ENCODE measurements around the gene FEM1C. TPM values are rescaled to one million over a fixed set of nuclear protein-coding genes. Genes with fewer than 3 reads are reported as not detected.

The FEM1C gene
- total and polyA plus RNA-seq, 9 of the 15 experiments (the other 6 are each of a cell fraction or from before 2014, with no cell fraction given): 1.4 to 9.3 (median 4.3) TPM

DNA sequence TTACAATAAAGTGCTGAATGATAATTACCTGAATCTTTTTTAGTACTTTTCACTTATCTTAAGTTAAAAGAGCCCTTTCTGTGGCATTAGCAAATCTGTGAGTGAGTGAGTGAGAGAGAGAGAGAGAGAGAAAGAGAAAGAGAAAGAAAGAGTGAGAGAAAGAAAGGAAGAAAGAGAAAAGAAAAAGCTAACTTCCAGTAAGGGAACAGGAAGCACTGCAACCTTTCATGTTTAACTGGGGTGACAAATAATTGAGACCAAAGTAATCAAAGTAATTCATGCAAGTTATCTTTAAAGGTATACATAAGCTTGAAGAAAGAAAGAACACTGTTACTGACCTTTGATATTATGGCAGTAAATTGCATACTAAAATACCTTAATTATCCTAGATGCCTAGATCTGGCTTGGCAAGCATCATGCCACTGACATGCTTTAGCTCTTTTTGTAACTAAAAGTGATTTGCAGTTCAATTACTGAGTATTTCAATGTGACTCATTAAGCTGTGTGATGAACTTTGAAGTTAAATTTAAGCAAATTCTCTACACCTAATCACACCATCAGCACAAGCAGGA is 21.7 kb downstream of the FEM1C start:
- ATAC-seq: no peak
- Histone ChIP-seq H3K27ac (ENCODE audit: extremely low read depth, low read depth, low read length) (no peak overlapping the region), H3K9me3 (replicated peaks; ENCODE audit: control insufficient read depth, insufficient read depth, low read depth, low read length) (no peaks in the 10 kb centered on the region), H3K4me2 (ENCODE audit: insufficient read depth, low read length) (no peak overlapping the region), H3K79me2 (ENCODE audit: control insufficient read depth, insufficient read depth, low read length) (peaks cover 7% of the 10 kb centered on the region; the same call in 2 of the 3 replicates), H4K20me1 (replicated peaks; ENCODE audit: control insufficient read depth, insufficient read depth, low read length) (0 out of 2 replicates have a peak, but pooled peaks cover 4% of the 10 kb centered on the region), H3K36me3 (ENCODE audit: control insufficient read depth, insufficient read depth, low read length) (peaks cover 35% of the 10 kb centered on the region), H3K27me3 (ENCODE audit: control insufficient read depth in 2 of 2, insufficient read depth in 2 of 2, low read length in 2 of 2) (no peaks in the 10 kb centered on the region), H2AFZ (ENCODE audit: low read depth, low read length) (no peak overlapping the region), H3K9me1 (ENCODE audit: control insufficient read depth, insufficient read depth, low read length) (no peaks in the 10 kb centered on the region), H3K4me1 (replicated peaks in 1 of 2; ENCODE audit: control insufficient read depth in 2 of 2, insufficient read depth in 2 of 2, low read length in 2 of 2) (no peaks in the 10 kb centered on the region), H3K9ac (ENCODE audit: insufficient read depth in 1 of 2, low read depth in 2 of 2, low read length in 2 of 2) (no peak overlapping the region), H3K4me3 (no peak overlapping the region)
- DNase-seq (ENCODE audit: extremely low read depth in 1 of 4, low spot score in 3 of 4): no peak
- FAIRE-seq: no peak
- CTCF ChIA-PET (ENCODE audit: low intra/inter-chr PET ratio): no interaction called here
- intact Hi-C loops (cut with micrococcal nuclease) (no loop called here), in situ Hi-C loops (cut with MboI) (no loop called here)
- BruUV-seq (replicated peaks): no TSS peak
- POLR2A ChIA-PET: interaction anchor here (0.9 to 1.6 kb wide), 3 partner anchors 10 to 20 kb away, joined by 3 to 4 read pairs (median 4); no protein-coding TSS in a partner anchor
- TF ChIP-seq ILF3 (IDR thresholded peaks at IDR 0.05; ENCODE audit: borderline replicate concordance) (no peak), ZKSCAN1 (IDR thresholded peaks at IDR 0.05; ENCODE audit: low read depth, low read length) (no peak), POLR2A (conservative IDR thresholded peaks at IDR 0.05) (no peak), HMGXB4 (CRISPR knock-in tag; IDR thresholded peaks at IDR 0.05) (no peak), NEUROD1 (IDR thresholded peaks at IDR 0.05; ENCODE audit: borderline replicate concordance, low read depth, low read length, partially characterized antibody) (no peak), MCM7 (IDR thresholded peaks at IDR 0.05) (no peak), VEZF1 (CRISPR knock-in tag; IDR thresholded peaks at IDR 0.05) (no peak), USF2 (CRISPR knock-in tag; IDR thresholded peaks at IDR 0.05) (no peak), FOXA3 (CRISPR knock-in tag; conservative IDR thresholded peaks at IDR 0.05 in 1 of 2, IDR thresholded peaks at IDR 0.05 in 1 of 2) (no peak)
- TF ChIP-seq, protein P1, sequence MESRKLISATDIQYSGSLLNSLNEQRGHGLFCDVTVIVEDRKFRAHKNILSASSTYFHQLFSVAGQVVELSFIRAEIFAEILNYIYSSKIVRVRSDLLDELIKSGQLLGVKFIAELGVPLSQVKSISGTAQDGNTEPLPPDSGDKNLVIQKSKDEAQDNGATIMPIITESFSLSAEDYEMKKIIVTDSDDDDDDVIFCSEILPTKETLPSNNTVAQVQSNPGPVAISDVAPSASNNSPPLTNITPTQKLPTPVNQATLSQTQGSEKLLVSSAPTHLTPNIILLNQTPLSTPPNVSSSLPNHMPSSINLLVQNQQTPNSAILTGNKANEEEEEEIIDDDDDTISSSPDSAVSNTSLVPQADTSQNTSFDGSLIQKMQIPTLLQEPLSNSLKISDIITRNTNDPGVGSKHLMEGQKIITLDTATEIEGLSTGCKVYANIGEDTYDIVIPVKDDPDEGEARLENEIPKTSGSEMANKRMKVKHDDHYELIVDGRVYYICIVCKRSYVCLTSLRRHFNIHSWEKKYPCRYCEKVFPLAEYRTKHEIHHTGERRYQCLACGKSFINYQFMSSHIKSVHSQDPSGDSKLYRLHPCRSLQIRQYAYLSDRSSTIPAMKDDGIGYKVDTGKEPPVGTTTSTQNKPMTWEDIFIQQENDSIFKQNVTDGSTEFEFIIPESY (CRISPR knock-in tag; IDR thresholded peaks at IDR 0.05): no peak
